ENCODE results near the gene VWC2.
A peak's percentile ranks its signal among the peaks of the same experiment; 100 is the strongest.

VWC2 gene

DNA sequence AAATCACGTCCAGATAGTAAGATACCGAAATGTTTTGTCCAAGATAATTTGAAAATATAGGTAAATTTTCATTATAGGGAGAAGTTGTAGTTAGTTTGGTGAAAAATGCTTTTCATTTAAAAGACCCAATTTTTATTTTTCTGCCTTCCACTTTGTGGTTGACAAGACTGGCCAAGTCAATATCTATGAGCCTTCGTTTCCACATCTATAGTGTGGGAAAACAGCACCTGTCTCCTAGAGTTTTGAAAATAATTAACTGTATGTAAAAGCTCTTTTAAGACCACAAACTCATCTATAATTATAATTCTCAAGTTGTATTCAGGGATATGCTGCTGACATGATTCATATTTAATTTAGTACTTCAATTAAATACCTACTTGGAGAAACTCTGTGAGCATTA is 102.8 kb downstream of the VWC2 start:
- TF ChIP-seq, protein P1, sequence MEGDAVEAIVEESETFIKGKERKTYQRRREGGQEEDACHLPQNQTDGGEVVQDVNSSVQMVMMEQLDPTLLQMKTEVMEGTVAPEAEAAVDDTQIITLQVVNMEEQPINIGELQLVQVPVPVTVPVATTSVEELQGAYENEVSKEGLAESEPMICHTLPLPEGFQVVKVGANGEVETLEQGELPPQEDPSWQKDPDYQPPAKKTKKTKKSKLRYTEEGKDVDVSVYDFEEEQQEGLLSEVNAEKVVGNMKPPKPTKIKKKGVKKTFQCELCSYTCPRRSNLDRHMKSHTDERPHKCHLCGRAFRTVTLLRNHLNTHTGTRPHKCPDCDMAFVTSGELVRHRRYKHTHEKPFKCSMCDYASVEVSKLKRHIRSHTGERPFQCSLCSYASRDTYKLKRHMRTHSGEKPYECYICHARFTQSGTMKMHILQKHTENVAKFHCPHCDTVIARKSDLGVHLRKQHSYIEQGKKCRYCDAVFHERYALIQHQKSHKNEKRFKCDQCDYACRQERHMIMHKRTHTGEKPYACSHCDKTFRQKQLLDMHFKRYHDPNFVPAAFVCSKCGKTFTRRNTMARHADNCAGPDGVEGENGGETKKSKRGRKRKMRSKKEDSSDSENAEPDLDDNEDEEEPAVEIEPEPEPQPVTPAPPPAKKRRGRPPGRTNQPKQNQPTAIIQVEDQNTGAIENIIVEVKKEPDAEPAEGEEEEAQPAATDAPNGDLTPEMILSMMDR (IDR thresholded peaks at IDR 0.05; ENCODE audit: insufficient read depth, low read depth, low read length, missing control alignments), result no peak
- DNase-seq (ENCODE audit: low read depth), result no peak
- no peak overlapping the region for H3K4me3 ChIP-seq (ENCODE audit: low read depth, low read length)

DNA sequence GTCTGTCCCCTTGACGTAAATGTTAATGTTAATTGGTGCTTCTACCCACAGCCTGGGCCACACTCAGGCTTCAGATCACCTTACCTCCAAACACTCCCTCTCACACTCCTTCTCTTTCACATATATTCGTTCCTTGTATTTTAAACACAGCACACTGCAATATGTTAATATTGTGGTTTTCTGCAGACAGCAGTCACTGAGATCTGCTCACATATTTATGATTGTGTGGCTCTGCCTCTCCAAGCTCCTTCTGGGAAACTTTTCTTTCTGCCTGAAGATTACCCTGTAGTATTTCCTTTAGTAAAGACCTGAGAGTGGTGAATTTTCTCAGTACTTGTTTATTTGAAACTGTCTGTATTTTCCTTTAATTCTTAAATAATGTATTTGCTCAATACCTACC is 104.7 kb downstream of the VWC2 start:
- TF ChIP-seq, protein P1 (IDR thresholded peaks at IDR 0.05; ENCODE audit: insufficient read depth, low read depth, low read length, missing control alignments), result no peak
- no peak overlapping the region for H3K4me3 ChIP-seq (ENCODE audit: low read depth, low read length)
- DNase-seq (ENCODE audit: low read depth), result no peak

DNA sequence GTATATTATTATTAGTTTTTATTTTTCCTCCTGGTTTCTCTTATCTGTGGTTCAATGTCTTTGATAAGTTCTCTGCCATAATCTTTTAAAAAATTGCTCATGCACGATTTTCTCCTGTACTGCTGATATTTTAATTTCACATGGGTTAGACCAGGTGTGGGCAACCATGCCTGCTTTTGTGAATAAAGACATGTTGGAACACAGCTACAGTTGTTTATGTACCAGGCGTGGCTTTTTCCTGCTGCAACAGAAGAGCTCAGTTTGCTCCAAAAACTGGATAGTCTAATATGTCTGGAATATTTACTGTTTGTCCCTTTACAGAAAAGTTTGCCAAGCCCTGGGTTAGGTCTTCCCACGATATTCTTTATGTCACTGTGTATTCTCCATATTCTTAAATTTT is 105.2 kb downstream of the VWC2 start:
- TF ChIP-seq, protein P1 (IDR thresholded peaks at IDR 0.05; ENCODE audit: insufficient read depth, low read depth, low read length, missing control alignments), result no peak
- H3K4me3 ChIP-seq (ENCODE audit: low read depth, low read length), result no peak overlapping the region
- DNase-seq (ENCODE audit: low read depth), result no peak

DNA sequence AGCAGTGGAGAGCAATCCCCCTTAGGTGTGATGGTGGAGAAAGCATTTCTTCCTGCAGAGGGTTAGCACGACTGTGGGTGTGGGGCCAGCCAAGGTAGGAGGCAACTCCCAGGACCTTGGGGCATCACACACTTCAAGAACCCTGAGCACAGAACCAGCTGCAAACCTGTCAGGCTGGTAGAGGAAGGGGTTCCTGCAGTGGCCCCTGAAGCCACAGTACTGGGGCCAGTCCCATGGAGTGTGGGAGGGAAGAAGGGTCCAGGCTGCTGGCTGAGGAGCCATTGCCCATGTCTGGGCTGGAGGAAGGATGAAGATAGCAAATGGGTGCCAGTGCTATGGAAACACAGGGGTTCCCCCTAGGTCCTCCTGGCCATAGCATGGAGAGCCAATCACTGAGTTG is 110.5 kb downstream of the VWC2 start:
- DNase-seq (ENCODE audit: low read depth), result no peak
- TF ChIP-seq, protein P1 (IDR thresholded peaks at IDR 0.05; ENCODE audit: insufficient read depth, low read depth, low read length, missing control alignments), result no peak
- H3K4me3 ChIP-seq (ENCODE audit: low read depth, low read length), result no peak overlapping the region

DNA sequence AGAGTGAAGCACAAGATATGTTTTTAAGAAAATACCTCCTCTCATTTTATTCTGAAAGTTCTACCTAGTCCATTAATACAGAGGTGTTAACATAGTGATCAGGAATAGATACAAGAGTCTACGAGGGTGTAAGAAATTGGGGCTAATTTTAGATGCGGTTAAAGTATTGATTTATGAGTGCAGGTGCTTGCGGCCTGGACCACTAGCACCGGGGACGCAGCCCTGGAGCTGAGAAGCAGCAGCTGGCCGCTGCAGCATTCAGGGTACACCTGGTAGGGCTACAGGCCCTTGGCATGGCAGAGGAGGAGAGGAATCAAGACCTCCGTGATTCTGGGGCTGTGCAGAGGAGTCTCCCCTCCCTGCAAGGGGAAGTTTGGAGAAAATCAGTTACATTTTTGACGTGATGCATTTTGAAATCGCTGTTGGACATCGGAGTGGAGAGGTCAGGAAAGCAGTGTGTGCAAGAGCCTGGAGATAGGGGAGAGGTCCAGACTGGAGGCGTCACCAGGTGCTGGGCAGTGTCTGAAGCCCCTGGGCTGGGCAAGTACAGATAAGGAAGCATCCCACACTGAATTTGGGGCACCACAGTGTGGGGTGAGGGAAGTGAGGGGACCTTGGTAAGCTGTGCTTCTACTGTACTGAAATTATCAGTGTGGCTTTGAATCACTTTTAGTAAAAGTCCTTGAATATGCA is 112.3 kb downstream of the VWC2 start:
- H3K4me3 ChIP-seq (ENCODE audit: low read depth, low read length), result no peak overlapping the region
- peak; percentile 20 for DNase-seq (ENCODE audit: low read depth)
- TF ChIP-seq, protein P1 (IDR thresholded peaks at IDR 0.05; ENCODE audit: insufficient read depth, low read depth, low read length, missing control alignments), result no peak

DNA sequence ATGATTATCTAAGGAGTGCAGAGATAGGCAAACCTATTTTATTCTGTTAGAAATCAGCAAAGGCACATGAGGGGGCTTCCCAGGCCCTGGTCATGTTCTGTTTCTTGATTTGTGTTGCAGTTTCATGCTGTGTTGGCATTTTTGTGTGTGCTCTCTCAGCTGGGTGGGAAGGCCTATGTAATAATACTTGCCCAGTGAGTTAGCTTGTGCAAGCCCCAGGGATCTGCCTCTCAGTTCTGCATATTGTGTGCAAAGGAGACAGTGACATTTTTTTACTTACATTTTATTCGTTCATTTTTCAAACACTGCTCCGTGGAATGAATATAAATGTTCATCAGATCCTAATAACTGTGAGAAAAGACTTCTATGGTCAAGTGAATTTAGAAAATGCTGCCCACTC is 119.0 kb downstream of the VWC2 start:
- no peak overlapping the region for H3K4me3 ChIP-seq (ENCODE audit: low read depth, low read length)
- no peak for DNase-seq (ENCODE audit: low read depth)
- TF ChIP-seq, protein P1 (IDR thresholded peaks at IDR 0.05; ENCODE audit: insufficient read depth, low read depth, low read length, missing control alignments), result no peak

DNA sequence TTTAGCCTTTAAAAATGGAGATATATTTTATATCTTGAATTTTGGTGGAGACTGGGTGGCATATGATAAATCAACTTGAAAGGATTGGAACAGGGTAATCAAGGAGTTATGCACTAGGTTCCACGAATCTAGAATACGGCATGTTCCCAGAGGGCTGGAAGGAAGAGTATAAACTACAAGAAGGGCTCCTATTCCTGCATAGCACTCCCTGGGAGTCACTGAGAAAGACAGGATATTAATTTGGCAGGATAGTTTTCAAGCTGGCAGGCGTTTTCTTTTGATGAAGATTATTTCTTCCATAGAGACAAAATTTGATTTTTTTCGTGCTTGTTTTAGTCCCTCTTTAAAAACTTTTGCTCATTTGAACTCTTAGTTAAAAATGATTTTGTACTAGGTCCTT is 119.7 kb downstream of the VWC2 start:
- H3K4me3 ChIP-seq (ENCODE audit: low read depth, low read length), result no peak overlapping the region
- DNase-seq (ENCODE audit: low read depth), result no peak
- TF ChIP-seq, protein P1 (IDR thresholded peaks at IDR 0.05; ENCODE audit: insufficient read depth, low read depth, low read length, missing control alignments), result no peak

Measured in GM12865 (cell line).